Glomerular visceral epithelial cell (primary cell): ENCODE data around the gene CFAP221.

Experiments used
- DNase-seq: peaks from one replicate; pipeline ENCODE4 v3.0.0-alpha.2; 2016; ENCODE audit errors: extremely low spot score

CFAP221 gene

GRCh38 chr2:119699016-119699606 lies 154.9 kb downstream of the CFAP221 start:
- no peak for DNase-seq

DNA sequence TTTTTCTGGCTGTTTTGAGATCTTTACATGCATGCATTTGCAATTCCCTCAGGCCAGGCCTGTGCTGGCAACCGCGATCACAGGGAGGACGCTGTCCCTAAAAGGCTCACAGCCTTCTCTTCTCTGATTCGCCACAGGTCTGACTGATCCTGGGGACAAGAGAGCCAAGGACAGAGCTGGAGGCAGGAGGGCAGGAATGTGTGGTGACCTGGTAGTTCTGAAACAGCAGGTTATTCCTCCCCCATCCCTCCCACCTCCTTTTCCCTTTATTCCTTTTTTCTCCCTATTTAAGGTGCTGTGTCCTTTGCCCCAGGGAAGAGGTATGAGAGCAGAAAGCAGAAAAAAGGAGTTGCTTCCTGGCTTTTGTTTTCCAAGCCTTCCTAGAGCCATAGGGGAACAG lies 156.6 kb downstream of the CFAP221 start:
- DNase-seq, result no peak

DNA sequence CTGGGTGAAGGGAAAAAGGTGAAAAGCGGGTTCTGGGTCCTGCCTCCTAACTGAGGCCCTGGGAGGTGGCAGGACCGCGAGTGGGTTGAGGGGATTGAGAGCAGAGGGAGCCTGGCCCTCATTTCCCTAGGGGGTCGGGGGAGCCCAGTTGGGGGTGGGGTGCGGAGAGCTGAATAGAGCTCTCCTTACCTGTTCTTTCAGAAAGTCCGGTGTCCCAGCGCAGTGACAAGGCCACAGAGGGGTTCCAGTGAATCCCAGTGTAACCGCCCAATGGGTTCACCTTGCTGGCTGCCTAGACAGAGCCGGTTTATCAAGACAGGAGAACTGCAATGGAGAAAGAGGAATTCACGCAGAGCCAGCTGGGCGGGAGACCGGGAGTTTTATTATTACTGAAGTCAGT lies 157.1 kb downstream of the CFAP221 start:
- DNase-seq, result no peak

- no peak for DNase-seq
Measured at GRCh38 chr2:119702203-119702917, 158.1 kb downstream of the CFAP221 start.

DNA sequence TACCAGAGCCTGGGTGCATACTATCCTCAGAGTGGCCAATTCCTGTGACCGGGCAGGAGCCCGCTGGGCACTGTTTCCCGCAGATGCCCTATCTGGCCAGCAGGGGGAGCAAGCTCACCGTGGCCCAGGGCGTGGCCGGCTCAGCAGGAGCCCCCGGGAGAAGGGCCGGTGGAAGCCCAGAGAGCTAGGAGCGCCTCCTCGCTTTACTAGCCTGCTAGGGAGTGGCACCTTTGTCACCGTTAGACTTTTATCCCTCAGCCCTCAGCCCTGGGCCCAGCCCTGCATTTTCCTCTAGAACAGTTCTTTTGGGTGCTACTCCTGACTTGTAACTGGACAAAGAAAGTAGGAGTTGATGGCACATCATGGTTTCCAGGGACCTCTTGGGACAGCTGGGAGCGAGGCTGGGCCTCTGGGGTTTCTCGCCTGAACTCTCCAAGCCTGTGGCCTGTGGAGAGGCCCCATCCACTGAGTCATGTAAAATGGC lies 158.7 kb downstream of the CFAP221 start:
- DNase-seq, result peak; percentile 78

DNA sequence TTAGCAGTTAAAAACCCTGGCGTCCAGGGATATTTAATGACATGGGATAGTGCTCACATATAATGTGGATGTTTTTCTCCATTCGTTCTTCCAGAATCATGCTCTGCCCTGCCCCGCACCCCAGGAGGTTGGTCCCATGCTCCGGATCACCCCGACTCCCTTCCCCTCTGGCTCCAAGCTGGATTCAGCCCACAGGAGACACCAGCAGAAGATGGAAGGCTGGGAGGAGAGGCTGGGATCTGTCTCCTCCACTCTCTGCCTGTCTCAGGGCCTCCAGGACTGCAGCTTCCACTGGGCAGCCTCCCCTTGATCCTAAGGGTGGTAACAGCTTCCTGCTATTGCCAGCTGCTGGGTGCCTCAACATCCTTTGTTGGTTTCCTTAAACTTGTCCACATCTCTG lies 159.3 kb downstream of the CFAP221 start:
- DNase-seq, result no peak

DNA sequence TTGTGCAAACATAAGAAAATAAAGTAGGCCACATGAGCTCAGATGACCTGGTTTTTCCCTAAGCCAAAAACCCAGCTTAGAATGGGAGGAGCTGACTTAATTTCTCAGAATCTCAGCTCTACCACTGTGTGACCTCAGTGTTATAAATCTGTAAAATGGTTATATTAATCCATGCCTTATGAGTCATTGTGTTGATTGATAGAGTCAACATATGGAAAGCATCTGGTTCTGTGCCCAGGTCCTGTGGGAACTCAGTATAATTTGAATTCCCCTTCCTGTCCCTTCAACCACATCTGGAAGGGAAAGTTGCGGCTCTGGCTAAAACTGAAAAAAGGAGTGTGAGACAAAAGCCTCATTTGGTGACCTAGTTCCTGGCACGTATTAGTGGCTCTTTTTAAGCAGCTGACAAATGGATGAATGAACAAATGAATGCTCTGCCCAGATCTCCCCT lies 160.4 kb downstream of the CFAP221 start:
- no peak for DNase-seq

GRCh38 chr2:119706221-119706620 lies 162.0 kb downstream of the CFAP221 start:
- DNase-seq, result no peak
